Stimulated activated CD8-positive, alpha-beta memory T cell treated with anti-CD3 and anti-CD28 coated beads, Interleukin-4, amount 100 ng/mL, for 4 hours (primary cell): Measurements from ENCODE around the gene SLC35G2.
A peak's percentile ranks its signal among the peaks of the same experiment; 100 is the strongest.
"Not testable (repeated sequence)": the region's sequence is repeated elsewhere in the genome, so short reads cannot be mapped to it uniquely, and the experiment has no call there.

Source experiments
- DNase-seq, 2 donors: peaks; one replicate each; pipeline ENCODE4 v3.0.0-alpha.2; 2020; ENCODE audit warnings: low read depth in 2 of 2, low spot score in 1 of 2

Gene SLC35G2

GRCh38 chr3:136835089-136835812, 16.3 kb downstream of the SLC35G2 start:
- DNase-seq: no peak

- DNase-seq: no peak
Measured at GRCh38 chr3:136835813-136836510, 17.0 kb downstream of the SLC35G2 start.

GRCh38 chr3:136836511-136837156, 17.7 kb downstream of the SLC35G2 start:
- DNase-seq: no peak

DNA sequence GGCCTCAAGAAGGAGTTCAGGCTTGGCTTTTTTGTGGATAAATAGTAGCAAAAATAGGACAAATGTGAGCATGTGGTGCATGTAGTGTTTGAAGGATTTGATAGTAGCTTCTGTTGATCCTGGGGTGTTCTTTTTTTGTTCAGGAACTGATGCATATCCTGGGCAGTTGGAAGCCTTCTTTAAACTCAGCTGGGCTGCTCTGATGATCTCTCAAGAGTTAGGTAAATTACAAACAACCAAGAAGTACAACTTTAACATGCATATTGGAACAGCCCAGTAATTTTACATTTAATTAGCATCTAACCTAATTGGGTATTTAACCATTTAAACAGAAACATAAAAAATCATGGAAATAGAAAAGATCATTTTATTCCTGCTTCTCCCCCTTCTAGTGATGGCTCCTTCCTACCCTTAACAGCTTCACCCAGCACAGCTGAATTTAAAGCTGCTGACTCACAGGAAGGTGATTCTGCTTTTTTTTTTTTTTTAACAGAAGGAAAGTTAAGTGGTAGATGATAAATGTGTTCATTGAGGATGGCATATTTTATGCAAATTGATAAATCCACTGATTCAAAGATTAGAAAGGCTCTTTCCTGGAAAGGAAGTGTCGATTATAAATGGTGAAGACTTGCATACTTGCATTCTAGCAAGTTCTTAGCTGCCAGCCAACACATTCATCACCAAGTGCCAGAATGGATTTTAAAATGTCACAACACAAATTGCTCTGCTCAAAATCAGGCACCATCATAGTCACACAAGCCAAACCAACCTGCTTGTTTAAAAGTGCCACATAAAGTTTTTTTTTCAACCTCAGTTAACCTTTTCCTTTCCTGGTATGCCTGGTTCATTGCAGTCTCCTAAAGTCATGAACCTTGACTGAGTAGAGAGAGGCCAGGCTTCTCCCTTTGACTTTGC, 20.0 kb downstream of the SLC35G2 start:
- no peak for DNase-seq

- no peak for DNase-seq
Measured at GRCh38 chr3:136839556-136839931, 20.6 kb downstream of the SLC35G2 start.

DNA sequence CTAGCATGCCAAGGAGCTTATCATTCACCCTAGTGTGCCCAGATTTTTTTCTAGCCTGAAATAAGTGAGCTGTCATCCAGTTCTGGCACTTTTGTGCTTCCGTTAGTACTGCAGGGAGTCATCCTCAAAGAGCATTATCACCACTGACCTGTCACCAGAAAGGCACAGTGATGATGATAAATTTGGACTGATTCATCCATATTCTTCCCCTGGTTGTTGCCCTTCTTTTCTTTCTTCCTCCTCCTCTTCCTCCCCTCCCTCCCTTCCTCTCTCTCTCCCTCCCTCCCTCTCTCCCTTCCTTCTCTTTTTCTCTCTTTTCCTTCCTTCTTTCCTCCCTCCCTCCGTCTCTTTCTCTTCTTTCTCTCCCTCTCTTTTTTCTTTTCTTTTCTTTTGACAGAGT, 21.3 kb downstream of the SLC35G2 start:
- DNase-seq: no peak

GRCh38 chr3:136842294-136842693, 23.4 kb downstream of the SLC35G2 start:
- DNase-seq: no peak

GRCh38 chr3:136844724-136845123, 25.8 kb downstream of the SLC35G2 start:
- DNase-seq: no peak

DNA sequence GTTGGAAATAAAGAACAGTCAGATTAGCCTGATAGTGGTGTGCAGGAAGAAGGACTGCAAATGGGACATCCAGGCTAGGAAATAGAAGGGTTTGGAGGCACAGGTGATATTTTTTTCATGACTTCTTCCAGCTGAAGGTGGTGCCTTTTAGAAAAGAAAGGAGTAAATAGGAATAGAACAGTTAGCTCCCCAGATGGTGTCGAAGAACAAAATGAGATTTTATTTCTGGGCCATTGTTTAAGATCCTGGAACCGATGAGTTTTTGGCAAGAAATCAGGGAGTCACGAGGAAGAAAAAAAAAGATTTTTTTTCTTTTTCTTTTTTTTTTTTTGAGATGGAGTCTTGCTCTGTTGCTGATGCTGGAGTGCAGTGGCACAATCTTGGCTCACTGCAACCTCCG, 33.3 kb downstream of the SLC35G2 start:
- DNase-seq: no peak

GRCh38 chr3:136856665-136857064, 37.7 kb downstream of the SLC35G2 start:
- no peak for DNase-seq

DNA sequence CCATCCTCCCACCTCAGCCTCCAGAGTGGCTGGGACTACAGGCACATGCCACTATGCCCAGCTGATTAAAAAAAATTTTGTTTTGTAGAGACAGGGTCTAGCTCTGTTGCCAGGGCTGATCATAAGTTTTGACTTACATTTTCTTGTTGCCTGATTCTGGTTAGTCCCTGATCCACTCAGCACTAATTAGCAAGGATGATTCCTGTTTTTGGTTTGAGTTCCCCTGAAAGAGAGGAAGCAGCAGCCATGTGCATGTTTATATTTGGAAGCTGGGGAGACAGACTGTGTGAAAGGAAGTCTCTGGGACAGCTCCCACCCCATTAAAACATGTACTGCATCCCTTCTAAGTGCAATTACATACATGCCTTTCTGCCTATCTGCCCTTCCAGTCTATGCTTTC, 39.5 kb downstream of the SLC35G2 start:
- no peak for DNase-seq

DNA sequence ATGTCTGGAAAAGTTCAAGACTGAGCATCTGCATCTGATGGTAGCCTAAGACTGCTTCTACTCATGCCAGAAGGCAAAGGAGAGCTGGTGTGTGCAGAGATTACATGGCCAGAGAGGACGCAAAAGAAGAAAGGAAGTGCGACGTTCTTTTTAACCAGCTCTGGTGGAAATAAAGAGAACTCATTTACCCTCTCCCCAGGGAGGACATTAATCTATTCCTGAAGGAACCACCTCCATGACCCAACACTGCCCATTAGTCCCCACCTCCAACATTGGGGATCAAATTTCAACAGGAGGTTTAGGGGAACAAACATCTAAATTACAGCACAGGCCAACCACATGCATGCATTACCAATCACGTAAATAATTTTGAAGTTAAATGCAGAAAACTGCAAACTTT, 41.6 kb downstream of the SLC35G2 start:
- no peak for DNase-seq

DNA sequence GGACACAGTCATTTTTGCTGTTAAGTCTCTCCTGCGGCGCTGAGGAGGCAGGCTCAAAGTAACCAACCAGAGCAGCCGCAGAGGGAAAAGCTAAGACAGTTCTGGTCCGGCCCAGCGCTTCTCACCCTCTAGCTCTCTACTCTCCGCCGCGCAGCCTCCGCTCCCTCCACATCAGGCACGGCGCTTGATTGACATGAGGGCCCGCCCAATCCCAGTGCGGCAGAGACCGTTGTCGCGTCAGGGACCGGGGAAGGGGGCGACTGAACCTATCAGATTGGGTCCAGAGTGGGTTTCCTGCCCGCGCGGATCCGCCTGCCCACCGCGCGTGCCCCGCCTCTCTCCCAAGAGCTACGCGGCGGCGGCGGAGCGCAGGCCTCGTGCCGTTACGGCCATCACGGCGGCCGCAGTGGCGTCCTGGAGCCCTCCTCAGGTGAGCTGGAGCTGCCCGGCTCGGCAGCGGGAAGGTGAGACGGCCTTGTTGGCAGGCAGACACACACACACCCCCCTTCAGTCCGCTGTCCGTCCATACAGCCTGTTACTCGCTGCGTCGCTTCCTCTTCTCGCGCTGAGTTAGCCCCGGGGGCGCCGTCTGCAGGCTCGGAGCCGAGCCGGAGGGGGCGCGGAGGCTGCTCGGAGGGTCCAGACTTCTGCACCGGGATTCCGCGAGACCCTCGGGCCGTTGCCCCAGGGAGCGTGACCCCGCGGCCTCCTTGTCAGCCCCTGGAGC, 43.1 kb downstream of the SLC35G2 start, which contains the start of gene NCK1:
Gene NCK1 (plus strand): TSS at position 319 of the 727 bp plus-strand sequence. CDS start 65,794 bp downstream, outside the sequence.
- DNase-seq: peak; percentile 97

DNA sequence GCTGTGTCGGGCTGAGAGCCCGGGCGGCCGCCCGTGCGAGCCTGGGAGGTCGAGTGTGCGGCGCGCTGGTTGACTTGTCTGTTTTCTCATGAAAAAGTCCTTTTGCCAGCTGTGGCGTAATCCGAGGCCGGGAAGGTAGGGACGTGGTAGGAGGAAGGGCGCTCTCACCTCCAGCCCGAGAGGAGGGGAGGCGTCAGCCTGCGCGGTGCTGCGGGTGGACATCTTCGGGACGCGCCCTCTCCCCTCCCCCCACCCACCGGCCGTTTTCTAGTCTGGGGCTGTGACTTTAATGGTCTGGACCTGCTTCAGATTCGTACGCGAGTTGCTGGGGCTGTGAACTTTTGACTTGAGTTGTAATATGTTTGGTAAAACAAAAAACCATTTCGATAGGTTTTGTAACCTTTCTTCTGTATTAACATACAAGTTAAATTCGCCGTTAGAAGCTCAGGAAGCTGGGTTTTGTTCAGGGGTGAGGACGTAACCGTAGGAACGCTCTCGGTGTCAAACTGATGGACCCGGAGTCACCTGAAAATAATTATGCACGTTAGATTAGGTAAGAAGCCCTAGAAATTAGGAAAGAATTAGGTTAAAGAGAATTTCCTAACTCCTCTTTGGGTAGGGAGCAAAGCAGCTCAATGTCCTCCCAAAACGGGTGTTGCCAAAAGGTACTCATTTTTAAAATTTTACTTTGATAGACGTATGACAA, 43.8 kb downstream of the SLC35G2 start:
- peak; percentile 3 to 19 for DNase-seq

- no peak for DNase-seq
Measured at GRCh38 chr3:136869282-136869681, 50.4 kb downstream of the SLC35G2 start.

DNA sequence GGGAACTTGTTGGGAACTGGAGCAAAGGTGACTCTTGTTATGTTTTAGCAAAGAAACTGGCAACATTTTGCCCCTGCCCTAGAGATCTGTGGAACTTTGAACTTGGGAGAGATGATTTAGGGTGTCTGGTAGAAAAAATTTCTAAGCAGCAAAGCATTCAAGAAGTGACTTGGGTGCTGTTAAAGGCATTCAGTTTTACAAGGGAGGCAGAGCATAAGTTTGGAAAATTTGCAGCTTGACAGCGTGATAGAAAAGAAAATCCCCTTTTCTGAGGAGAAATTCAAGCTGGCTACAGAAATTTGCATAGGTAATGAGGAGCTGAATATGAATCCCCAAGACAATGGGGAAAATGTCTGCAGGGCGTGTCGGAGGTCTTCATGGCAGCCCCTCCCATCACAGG, 53.3 kb downstream of the SLC35G2 start:
- not testable (repeated sequence) for DNase-seq

GRCh38 chr3:136879510-136879909, 60.6 kb downstream of the SLC35G2 start:
- not testable (repeated sequence) for DNase-seq

- DNase-seq: no peak
Measured at GRCh38 chr3:136882571-136882970, 63.6 kb downstream of the SLC35G2 start.

GRCh38 chr3:136883967-136884720, 65.2 kb downstream of the SLC35G2 start:
- DNase-seq: no peak
